NK-92 treated with Interleukin-12 subunit alpha and Interleukin-12 subunit beta, amount 100 ng/mL, for 24 hours (cell line): ENCODE measurements around the gene TSC22D2.

Source experiments
- DNase-seq: peaks from one replicate; lab custom pipeline; 2025; lab: John Stamatoyannopoulos, UW

TSC22D2 gene

DNA sequence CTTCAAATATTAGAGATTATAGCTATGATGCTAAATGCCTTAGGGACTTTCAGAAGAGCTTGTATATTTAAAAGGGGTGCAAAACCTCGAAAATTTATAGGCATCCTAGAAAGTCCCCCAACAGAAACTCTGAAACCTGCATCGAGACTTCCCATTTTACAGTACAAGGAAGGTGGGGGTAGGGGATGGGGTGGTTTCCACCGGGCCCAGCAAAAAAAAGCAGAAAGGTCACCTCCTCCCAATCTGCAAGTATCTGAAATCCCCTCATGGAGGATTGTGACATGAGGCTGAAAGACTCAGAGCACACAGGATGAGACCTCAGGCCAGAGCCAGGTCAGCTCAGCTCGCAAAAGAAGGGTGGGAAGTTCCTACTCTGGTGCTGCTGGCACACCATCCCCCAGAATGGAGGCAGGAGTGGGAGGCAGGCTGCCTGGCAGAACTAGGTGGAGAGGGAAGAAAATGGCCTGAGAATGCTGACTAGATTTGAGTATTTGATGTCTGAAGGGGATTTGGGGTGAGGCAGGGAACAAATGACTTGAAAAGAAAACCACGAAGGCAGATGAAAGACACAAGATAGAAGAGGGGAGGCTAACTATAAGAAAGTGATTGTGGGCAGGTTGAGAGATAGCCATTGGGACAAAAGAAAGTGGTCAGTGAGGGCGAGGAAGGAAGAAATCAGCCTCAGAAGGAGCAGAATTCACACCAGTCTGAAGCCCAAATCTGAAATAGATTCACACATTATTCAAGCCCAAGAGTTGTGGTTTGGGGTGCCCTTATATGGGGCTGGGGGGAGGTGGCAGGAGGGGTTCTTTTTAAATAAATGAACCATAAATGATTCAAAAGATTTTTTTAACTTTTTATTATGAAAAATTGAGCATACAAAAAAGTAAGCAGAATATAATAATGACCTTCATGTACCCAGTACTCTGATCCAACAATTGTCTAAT lies 22.5 kb upstream of the TSC22D2 start:
- DNase-seq, result no peak

- DNase-seq, result no peak
These were observed 19.3 kb upstream of the TSC22D2 start for GRCh38 chr3:150388498-150389418.

GRCh38 chr3:150390087-150390486 lies 18.0 kb upstream of the TSC22D2 start:
- DNase-seq, result no peak

GRCh38 chr3:150391161-150391560 lies 16.9 kb upstream of the TSC22D2 start:
- DNase-seq, result no peak

DNA sequence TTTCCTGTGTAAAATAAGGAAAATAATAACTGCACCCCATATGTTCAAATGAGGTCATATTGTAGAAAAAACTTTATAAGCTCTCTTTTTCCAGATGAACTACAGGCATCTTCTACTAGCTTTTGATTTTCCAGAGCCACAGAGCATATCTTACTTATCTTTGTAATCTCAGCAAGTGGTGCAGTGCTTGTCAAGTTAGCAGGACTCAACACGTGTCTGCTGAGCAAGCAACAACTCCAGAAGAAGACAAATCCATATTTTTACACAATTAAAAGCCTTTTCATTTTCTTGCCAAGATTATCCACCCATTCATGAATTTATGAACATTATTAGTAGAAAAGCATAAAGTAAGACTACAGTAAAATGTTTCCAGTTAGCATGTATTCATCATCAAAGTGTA lies 14.4 kb upstream of the TSC22D2 start:
- DNase-seq, result no peak

GRCh38 chr3:150394606-150395005 lies 13.5 kb upstream of the TSC22D2 start:
- no peak for DNase-seq

DNA sequence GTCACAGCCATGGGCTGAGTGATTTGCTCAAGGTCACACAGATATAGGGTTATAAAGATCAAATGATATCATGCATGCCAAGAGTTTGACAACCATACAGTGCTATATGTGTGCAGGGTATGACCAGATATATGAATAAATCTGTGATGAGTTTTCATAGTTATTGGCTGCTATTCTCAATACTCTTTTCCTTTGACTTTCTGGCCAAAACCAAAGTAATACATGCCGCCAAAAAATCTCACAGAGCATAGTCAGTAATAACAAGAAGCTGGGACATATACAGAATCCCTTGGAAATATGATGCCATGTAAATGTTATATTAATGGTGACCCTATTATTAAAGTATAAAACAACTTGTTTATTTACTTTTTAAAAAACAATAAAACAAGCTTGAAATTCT lies 11.6 kb upstream of the TSC22D2 start:
- no peak for DNase-seq

DNA sequence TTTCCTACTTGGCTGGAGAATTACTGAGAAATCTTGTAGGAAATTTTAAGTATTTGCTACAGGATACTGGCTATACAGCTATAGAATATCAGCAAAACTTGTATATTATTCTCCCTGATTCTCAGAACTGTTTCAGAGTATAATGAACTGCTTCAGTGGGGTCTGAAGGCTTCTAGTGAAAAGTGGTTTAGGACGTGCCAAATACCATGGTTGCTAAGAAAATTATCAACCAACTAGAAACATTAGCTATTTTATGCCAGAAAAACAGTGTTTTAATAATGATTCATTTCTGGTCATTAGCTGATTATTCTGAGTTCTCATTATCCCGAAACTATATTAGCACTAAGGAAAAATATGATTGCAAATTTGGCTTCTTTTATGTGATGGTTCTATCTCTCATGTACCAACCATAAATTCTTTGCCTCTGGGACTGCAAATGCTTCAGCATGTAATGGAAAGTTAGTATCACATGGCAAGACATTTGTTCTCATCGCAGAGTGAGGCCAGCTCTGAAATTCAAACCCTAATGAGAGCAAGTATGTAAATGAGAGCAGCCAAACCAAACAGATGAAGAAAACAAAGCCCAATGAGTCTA lies 11.0 kb upstream of the TSC22D2 start:
- no peak for DNase-seq

GRCh38 chr3:150399060-150399459 lies 9.0 kb upstream of the TSC22D2 start:
- no peak for DNase-seq

GRCh38 chr3:150401285-150401684 lies 6.8 kb upstream of the TSC22D2 start:
- DNase-seq, result no peak

DNA sequence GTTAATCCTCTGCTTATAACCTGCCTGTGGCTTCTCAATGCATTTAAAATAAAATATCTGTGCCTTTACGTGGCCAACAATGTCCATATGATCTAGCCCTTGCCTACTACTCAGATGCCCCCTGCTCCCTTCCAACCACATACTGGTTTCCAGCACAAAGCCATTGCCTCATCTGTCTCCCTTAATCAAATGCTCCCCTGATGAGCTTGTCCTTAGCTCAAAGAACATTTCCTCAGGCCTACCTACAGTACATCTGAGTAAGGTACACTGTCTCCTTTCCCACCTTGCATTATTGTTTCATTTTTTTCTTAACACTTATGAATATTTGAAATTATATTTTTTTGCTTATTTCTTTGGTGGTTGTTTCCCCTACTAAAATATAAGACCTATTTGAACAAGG lies 5.9 kb upstream of the TSC22D2 start:
- no peak for DNase-seq

DNA sequence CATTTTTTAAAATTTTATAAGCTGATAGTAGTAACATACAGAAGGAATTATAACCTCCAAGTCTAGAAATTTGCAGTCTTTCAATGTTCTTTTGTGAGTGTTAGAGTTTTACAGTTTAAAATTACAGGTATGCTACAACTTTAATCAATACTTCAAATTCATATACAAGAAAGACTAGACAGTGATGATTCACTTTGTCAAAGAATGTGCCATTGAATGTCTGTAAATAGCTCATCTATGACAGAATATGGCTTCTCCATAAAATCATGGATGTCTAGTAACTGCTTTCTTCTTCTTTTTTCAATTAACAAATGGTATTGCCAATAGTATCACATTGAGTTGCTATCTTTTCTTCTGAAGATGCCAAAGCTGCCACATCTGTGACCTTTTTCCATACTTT lies 4.1 kb upstream of the TSC22D2 start:
- DNase-seq, result no peak

- no peak for DNase-seq
These were observed 869 bp upstream of the TSC22D2 start for GRCh38 chr3:150407051-150407807.

DNA sequence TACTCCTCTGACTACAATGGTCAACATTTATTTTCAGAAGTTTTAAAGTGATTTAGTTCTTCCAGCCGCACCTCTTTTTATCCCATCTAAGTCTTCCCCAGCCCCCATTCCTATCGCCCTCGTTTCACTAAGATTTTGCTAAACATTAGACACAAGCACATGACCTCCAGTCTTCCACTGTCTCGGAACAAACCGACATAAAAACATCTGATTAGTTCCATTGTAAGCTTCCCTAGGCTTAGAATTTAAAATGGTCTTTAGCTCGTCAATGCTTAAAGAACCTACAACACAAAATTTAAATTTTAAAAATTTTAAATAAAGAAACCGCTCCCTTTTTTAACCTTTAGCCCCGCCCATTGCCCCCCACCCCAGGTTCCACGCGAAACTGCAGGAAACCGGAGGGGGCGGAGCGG lies 284 bp upstream of the TSC22D2 start:
- DNase-seq, result no peak

GRCh38 chr3:150409125-150409511 lies 1.0 kb downstream of the TSC22D2 start:
- DNase-seq, result no peak

- DNase-seq, result peak; percentile 81
These were observed 1.6 kb downstream of the TSC22D2 start for GRCh38 chr3:150409512-150410310.

GRCh38 chr3:150410311-150411105 lies 2.4 kb downstream of the TSC22D2 start:
- peak; percentile 36 for DNase-seq

- DNase-seq, result no peak
These were observed 3.0 kb downstream of the TSC22D2 start for GRCh38 chr3:150411106-150411460.

- DNase-seq, result no peak
These were observed 3.4 kb downstream of the TSC22D2 start for GRCh38 chr3:150411546-150411945.

DNA sequence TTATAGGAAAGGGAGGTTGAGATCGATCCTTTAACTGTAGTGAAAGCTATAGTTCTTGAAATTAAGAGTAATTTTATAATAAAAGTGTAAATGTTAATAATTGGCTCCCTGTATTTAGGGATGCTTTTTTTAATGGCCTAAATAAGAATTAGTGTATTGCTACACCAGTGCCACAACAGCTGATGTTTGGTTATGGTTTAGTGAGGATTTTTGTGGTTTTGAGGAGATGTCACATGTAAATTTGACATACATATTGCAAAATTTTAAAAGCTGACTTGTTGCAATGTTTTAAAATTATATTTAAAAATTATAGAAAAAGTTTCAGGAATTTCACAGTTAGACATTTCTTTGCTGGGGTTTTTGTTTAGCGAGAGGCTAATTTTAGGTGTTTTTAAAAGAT lies 3.9 kb downstream of the TSC22D2 start:
- DNase-seq, result no peak
